ENCODE data around the gene TMEM237.
"Not testable (repeated sequence)": the region's sequence is repeated elsewhere in the genome, so short reads cannot be mapped to it uniquely, and the experiment has no call there.

TMEM237 gene

GRCh38 chr2:201643216-201643890 lies at the start of gene TMEM237:
Gene TMEM237 (minus strand): TSS chr2:201643503. CDS start chr2:201643400, 103 bp downstream.
- peak within 1 kb of the TSS; percentile 93 to 99 (median 98) for H3K4me3 ChIP-seq (ENCODE audit: low read depth in 1 of 5, low read length in 5 of 5)
- peaks cover 0 to 10% (median 8%) of the 10 kb centered on the region in 5 donors for H3K36me3 ChIP-seq (ENCODE audit: control insufficient read depth in 5 of 5, insufficient read depth in 5 of 5, low read length in 5 of 5)
- peak within 1 kb of the TSS; percentile 83 for H3K27ac ChIP-seq (ENCODE audit: low read depth, low read length)
- no peaks in the 10 kb centered on the region for H3K9me3 ChIP-seq (ENCODE audit: control insufficient read depth in 5 of 5, low read length in 5 of 5)
- peaks cover 0 to 23% (median 13%) of the 10 kb centered on the region in 5 donors for H3K4me1 ChIP-seq (ENCODE audit: control insufficient read depth in 5 of 5, insufficient read depth in 5 of 5, low read length in 5 of 5)
- no peaks in the 10 kb centered on the region for H3K27me3 ChIP-seq (ENCODE audit: control insufficient read depth in 5 of 5, insufficient read depth in 4 of 5, low read length in 5 of 5)
- H3K9ac ChIP-seq (ENCODE audit: low read length in 5 of 5), result peak within 1 kb of the TSS; percentile 77 to 95 (median 90)

- Histone ChIP-seq H3K4me3 (ENCODE audit: low read depth in 1 of 5, low read length in 5 of 5) (no peak overlapping the region), H3K9me3 (ENCODE audit: control insufficient read depth in 5 of 5, low read length in 5 of 5) (no peaks in the 10 kb centered on the region), H3K36me3 (ENCODE audit: control insufficient read depth in 5 of 5, insufficient read depth in 5 of 5, low read length in 5 of 5) (no peaks in the 10 kb centered on the region), H3K9ac (ENCODE audit: low read length in 5 of 5) (no peak overlapping the region), H3K27ac (ENCODE audit: low read depth, low read length) (no peak overlapping the region), H3K27me3 (ENCODE audit: control insufficient read depth in 5 of 5, insufficient read depth in 4 of 5, low read length in 5 of 5) (peaks cover 0 to 3% (median 0%) of the 10 kb centered on the region in 5 donors), H3K4me1 (ENCODE audit: control insufficient read depth in 5 of 5, insufficient read depth in 5 of 5, low read length in 5 of 5) (peaks cover 0 to 2% (median 0%) of the 10 kb centered on the region in 5 donors)
Observed at GRCh38 chr2:201685156-201685555, 41.9 kb upstream of the TMEM237 start.

- Histone ChIP-seq H3K4me3 (ENCODE audit: low read depth in 1 of 5, low read length in 5 of 5) (no peak overlapping the region), H3K27ac (ENCODE audit: low read depth, low read length) (no peak overlapping the region), H3K9ac (ENCODE audit: low read length in 5 of 5) (no peak overlapping the region), H3K36me3 (ENCODE audit: control insufficient read depth in 5 of 5, insufficient read depth in 5 of 5, low read length in 5 of 5) (no peaks in the 10 kb centered on the region), H3K4me1 (ENCODE audit: control insufficient read depth in 5 of 5, insufficient read depth in 5 of 5, low read length in 5 of 5) (peaks cover 0 to 2% (median 0%) of the 10 kb centered on the region in 5 donors), H3K27me3 (ENCODE audit: control insufficient read depth in 5 of 5, insufficient read depth in 4 of 5, low read length in 5 of 5) (peaks cover 0 to 3% (median 0%) of the 10 kb centered on the region in 5 donors), H3K9me3 (ENCODE audit: control insufficient read depth in 5 of 5, low read length in 5 of 5) (no peaks in the 10 kb centered on the region)
Observed at GRCh38 chr2:201680743-201681142, 37.4 kb upstream of the TMEM237 start.

- no peak overlapping the region for H3K27ac ChIP-seq (ENCODE audit: low read depth, low read length)
- H3K4me1 ChIP-seq (ENCODE audit: control insufficient read depth in 5 of 5, insufficient read depth in 5 of 5, low read length in 5 of 5), result peaks cover 0 to 2% (median 0%) of the 10 kb centered on the region in 5 donors
- peaks cover 0 to 3% (median 0%) of the 10 kb centered on the region in 5 donors for H3K27me3 ChIP-seq (ENCODE audit: control insufficient read depth in 5 of 5, insufficient read depth in 4 of 5, low read length in 5 of 5)
- no peaks in the 10 kb centered on the region for H3K36me3 ChIP-seq (ENCODE audit: control insufficient read depth in 5 of 5, insufficient read depth in 5 of 5, low read length in 5 of 5)
- H3K4me3 ChIP-seq (ENCODE audit: low read depth in 1 of 5, low read length in 5 of 5), result no peak overlapping the region
- H3K9ac ChIP-seq (ENCODE audit: low read length in 5 of 5), result no peak overlapping the region
- no peaks in the 10 kb centered on the region for H3K9me3 ChIP-seq (ENCODE audit: control insufficient read depth in 5 of 5, low read length in 5 of 5)
Observed at GRCh38 chr2:201678401-201678800, 35.1 kb upstream of the TMEM237 start.

- no peaks in the 10 kb centered on the region for H3K4me1 ChIP-seq (ENCODE audit: control insufficient read depth in 5 of 5, insufficient read depth in 5 of 5, low read length in 5 of 5)
- H3K36me3 ChIP-seq (ENCODE audit: control insufficient read depth in 5 of 5, insufficient read depth in 5 of 5, low read length in 5 of 5), result no peaks in the 10 kb centered on the region
- H3K9me3 ChIP-seq (ENCODE audit: control insufficient read depth in 5 of 5, low read length in 5 of 5), result no peaks in the 10 kb centered on the region
- H3K27ac ChIP-seq (ENCODE audit: low read depth, low read length), result no peak overlapping the region
- H3K27me3 ChIP-seq (ENCODE audit: control insufficient read depth in 5 of 5, insufficient read depth in 4 of 5, low read length in 5 of 5), result no peaks in the 10 kb centered on the region
- no peak overlapping the region for H3K9ac ChIP-seq (ENCODE audit: low read length in 5 of 5)
- H3K4me3 ChIP-seq (ENCODE audit: low read depth in 1 of 5, low read length in 5 of 5), result no peak overlapping the region
Observed at GRCh38 chr2:201675454-201675853, 32.2 kb upstream of the TMEM237 start.

GRCh38 chr2:201674794-201675193 lies 31.5 kb upstream of the TMEM237 start:
- Histone ChIP-seq H3K9me3 (ENCODE audit: control insufficient read depth in 5 of 5, low read length in 5 of 5) (no peaks in the 10 kb centered on the region), H3K36me3 (ENCODE audit: control insufficient read depth in 5 of 5, insufficient read depth in 5 of 5, low read length in 5 of 5) (no peaks in the 10 kb centered on the region), H3K9ac (ENCODE audit: low read length in 5 of 5) (no peak overlapping the region), H3K27me3 (ENCODE audit: control insufficient read depth in 5 of 5, insufficient read depth in 4 of 5, low read length in 5 of 5) (no peaks in the 10 kb centered on the region), H3K4me1 (ENCODE audit: control insufficient read depth in 5 of 5, insufficient read depth in 5 of 5, low read length in 5 of 5) (no peaks in the 10 kb centered on the region), H3K27ac (ENCODE audit: low read depth, low read length) (no peak overlapping the region), H3K4me3 (ENCODE audit: low read depth in 1 of 5, low read length in 5 of 5) (no peak overlapping the region)

- H3K9ac ChIP-seq (ENCODE audit: low read length in 5 of 5), result no peak overlapping the region
- H3K36me3 ChIP-seq (ENCODE audit: control insufficient read depth in 5 of 5, insufficient read depth in 5 of 5, low read length in 5 of 5), result no peaks in the 10 kb centered on the region
- H3K27me3 ChIP-seq (ENCODE audit: control insufficient read depth in 5 of 5, insufficient read depth in 4 of 5, low read length in 5 of 5), result no peaks in the 10 kb centered on the region
- no peaks in the 10 kb centered on the region for H3K4me1 ChIP-seq (ENCODE audit: control insufficient read depth in 5 of 5, insufficient read depth in 5 of 5, low read length in 5 of 5)
- no peak overlapping the region for H3K27ac ChIP-seq (ENCODE audit: low read depth, low read length)
- H3K4me3 ChIP-seq (ENCODE audit: low read depth in 1 of 5, low read length in 5 of 5), result no peak overlapping the region
- no peaks in the 10 kb centered on the region for H3K9me3 ChIP-seq (ENCODE audit: control insufficient read depth in 5 of 5, low read length in 5 of 5)
Observed at GRCh38 chr2:201674298-201674697, 31.0 kb upstream of the TMEM237 start.

GRCh38 chr2:201673546-201673945 lies 30.2 kb upstream of the TMEM237 start:
- Histone ChIP-seq H3K9me3 (ENCODE audit: control insufficient read depth in 5 of 5, low read length in 5 of 5) (no peaks in the 10 kb centered on the region), H3K4me1 (ENCODE audit: control insufficient read depth in 5 of 5, insufficient read depth in 5 of 5, low read length in 5 of 5) (no peaks in the 10 kb centered on the region), H3K27ac (ENCODE audit: low read depth, low read length) (no peak overlapping the region), H3K9ac (ENCODE audit: low read length in 5 of 5) (no peak overlapping the region), H3K27me3 (ENCODE audit: control insufficient read depth in 5 of 5, insufficient read depth in 4 of 5, low read length in 5 of 5) (no peaks in the 10 kb centered on the region), H3K4me3 (ENCODE audit: low read depth in 1 of 5, low read length in 5 of 5) (no peak overlapping the region), H3K36me3 (ENCODE audit: control insufficient read depth in 5 of 5, insufficient read depth in 5 of 5, low read length in 5 of 5) (no peaks in the 10 kb centered on the region)

- H3K27me3 ChIP-seq (ENCODE audit: control insufficient read depth in 5 of 5, insufficient read depth in 4 of 5, low read length in 5 of 5); H3K36me3 ChIP-seq (ENCODE audit: control insufficient read depth in 5 of 5, insufficient read depth in 5 of 5, low read length in 5 of 5); H3K9ac ChIP-seq (ENCODE audit: low read length in 5 of 5); H3K4me3 ChIP-seq (ENCODE audit: low read depth in 1 of 5, low read length in 5 of 5); H3K27ac ChIP-seq (ENCODE audit: low read depth, low read length); H3K9me3 ChIP-seq (ENCODE audit: control insufficient read depth in 5 of 5, low read length in 5 of 5); H3K4me1 ChIP-seq (ENCODE audit: control insufficient read depth in 5 of 5, insufficient read depth in 5 of 5, low read length in 5 of 5): not testable (repeated sequence)
Observed at GRCh38 chr2:201671205-201671604, 27.9 kb upstream of the TMEM237 start.

GRCh38 chr2:201669865-201670264 lies 26.6 kb upstream of the TMEM237 start:
- Histone ChIP-seq H3K27ac (ENCODE audit: low read depth, low read length) (no peak overlapping the region), H3K9ac (ENCODE audit: low read length in 5 of 5) (no peak overlapping the region), H3K36me3 (ENCODE audit: control insufficient read depth in 5 of 5, insufficient read depth in 5 of 5, low read length in 5 of 5) (no peaks in the 10 kb centered on the region), H3K4me1 (ENCODE audit: control insufficient read depth in 5 of 5, insufficient read depth in 5 of 5, low read length in 5 of 5) (no peaks in the 10 kb centered on the region), H3K27me3 (ENCODE audit: control insufficient read depth in 5 of 5, insufficient read depth in 4 of 5, low read length in 5 of 5) (no peaks in the 10 kb centered on the region), H3K4me3 (ENCODE audit: low read depth in 1 of 5, low read length in 5 of 5) (no peak overlapping the region), H3K9me3 (ENCODE audit: control insufficient read depth in 5 of 5, low read length in 5 of 5) (no peaks in the 10 kb centered on the region)
